GM12865 (cell line): ENCODE data around the gene RADIL.
A peak's percentile ranks its signal among the peaks of the same experiment; 100 is the strongest.

Experiments used
- DNase-seq: peaks from one replicate; pipeline ENCODE4 v3.0.0; 2010; ENCODE audit warnings: low read depth
- H3K4me3 ChIP-seq: 2 replicates; pipeline ENCODE4 v1.5.1; 2011; ENCODE audit warnings: mild to moderate bottlenecking, low read depth, low read length, control low read depth
- CTCF ChIP-seq: IDR thresholded peaks from 2 replicates; pipeline ENCODE4 v1.5.1; 2011; ENCODE audit warnings: low read length, control low read depth, low read depth, inconsistent platforms; ENCODE audit not compliant: insufficient read depth; ENCODE audit errors: missing control alignments

Gene RADIL

GRCh38 chr7:4781366-4782069, 102.0 kb downstream of the RADIL start:
- no peak for DNase-seq
- H3K4me3 ChIP-seq: no peak overlapping the region
- no peak for TF ChIP-seq CTCF

- H3K4me3 ChIP-seq: no peak overlapping the region
- no peak for TF ChIP-seq CTCF
- no peak for DNase-seq
Measured at GRCh38 chr7:4779118-4779517, 104.4 kb downstream of the RADIL start.

- no peak for TF ChIP-seq CTCF
- peak; percentile 57 for DNase-seq
- H3K4me3 ChIP-seq: peak overlapping the region; percentile 99
Measured at GRCh38 chr7:4775848-4776623, 107.5 kb downstream of the RADIL start.

GRCh38 chr7:4775250-4775847, 108.2 kb downstream of the RADIL start, which contains the start of gene AP5Z1:
TSS of gene AP5Z1 (plus strand) at chr7:4775623. CDS start at chr7:4775716, 93 bp downstream.
- peak within 1 kb of the TSS; percentile 99 for H3K4me3 ChIP-seq
- DNase-seq: peak; percentile 99
- TF ChIP-seq CTCF: no peak

- TF ChIP-seq CTCF: no peak
- H3K4me3 ChIP-seq: peak overlapping the region; percentile 99
Measured at GRCh38 chr7:4774658-4775249, 108.8 kb downstream of the RADIL start.

GRCh38 chr7:4774007-4774406, 109.5 kb downstream of the RADIL start:
- no peak for TF ChIP-seq CTCF
- no peak for DNase-seq
- no peak overlapping the region for H3K4me3 ChIP-seq

More at GRCh38 chr7:4774658-4775249, 108.8 kb downstream of the RADIL start:
- no peak for DNase-seq
